GM21825 (cell line): ENCODE results near the gene NGRN.
"Not testable (repeated sequence)": the region's sequence is repeated elsewhere in the genome, so short reads cannot be mapped to it uniquely, and the experiment has no call there.

Experiments
- ATAC-seq: cut with Tn5 transposase; IDR thresholded peaks from one replicate; pipeline ENCODE4 v1.9.1; 2021; ENCODE audit warnings: mild to moderate bottlenecking, moderate library complexity; ENCODE audit not compliant: unreplicated experiment

Gene NGRN

GRCh38 chr15:90278467-90278866 lies 13.0 kb downstream of the NGRN start:
- not testable (repeated sequence) for ATAC-seq

GRCh38 chr15:90280743-90281142 lies 15.3 kb downstream of the NGRN start:
- not testable (repeated sequence) for ATAC-seq

GRCh38 chr15:90281637-90282036 lies 16.2 kb downstream of the NGRN start:
- not testable (repeated sequence) for ATAC-seq

GRCh38 chr15:90286678-90287077 lies 21.2 kb downstream of the NGRN start:
- no peak for ATAC-seq

GRCh38 chr15:90287101-90287500 lies 21.6 kb downstream of the NGRN start:
- ATAC-seq: no peak

- ATAC-seq: no peak
These were observed 22.5 kb downstream of the NGRN start for GRCh38 chr15:90287946-90288345.

- ATAC-seq: no peak
These were observed 26.3 kb downstream of the NGRN start for GRCh38 chr15:90291679-90292356.

- ATAC-seq: not testable (repeated sequence)
These were observed 27.8 kb downstream of the NGRN start for GRCh38 chr15:90293040-90293810.

- ATAC-seq: no peak
These were observed 28.7 kb downstream of the NGRN start for GRCh38 chr15:90294159-90294558.

GRCh38 chr15:90294601-90295269 lies 29.3 kb downstream of the NGRN start:
- no peak for ATAC-seq

- ATAC-seq: no peak
These were observed 29.8 kb downstream of the NGRN start for GRCh38 chr15:90295270-90295648.

GRCh38 chr15:90296316-90296884 lies 30.9 kb downstream of the NGRN start:
- not testable (repeated sequence) for ATAC-seq

GRCh38 chr15:90297021-90297420 lies 31.5 kb downstream of the NGRN start:
- ATAC-seq: no peak

- no peak for ATAC-seq
These were observed 35.1 kb downstream of the NGRN start for GRCh38 chr15:90300541-90300940.

- no peak for ATAC-seq
These were observed 35.7 kb downstream of the NGRN start for GRCh38 chr15:90300988-90301706.

- ATAC-seq: no peak
These were observed 36.3 kb downstream of the NGRN start for GRCh38 chr15:90301707-90302300.

GRCh38 chr15:90305355-90305754 lies 39.9 kb downstream of the NGRN start:
- ATAC-seq: not testable (repeated sequence)

- no peak for ATAC-seq
These were observed 40.5 kb downstream of the NGRN start for GRCh38 chr15:90305932-90306331.

- peak; percentile 64 for ATAC-seq
These were observed 41.1 kb downstream of the NGRN start for GRCh38 chr15:90306560-90306959.

GRCh38 chr15:90307661-90308060 lies 42.2 kb downstream of the NGRN start:
- no peak for ATAC-seq
